Thoracic aorta (tissue), 2 donors: ENCODE measurements around the gene CELSR3. TPM values are rescaled to one million over a fixed set of nuclear protein-coding genes. Genes with fewer than 3 reads are reported as not detected.

Experiments
- ATAC-seq: fragments of 150-250 bp; one replicate; pipeline ENCODE4 v1.8.0; 2017; ENCODE audit warnings: low read depth; ENCODE audit not compliant: insufficient number of reproducible peaks, low FRiP score
- DNase-seq: peaks from one replicate; pipeline ENCODE4 v3.0.0-alpha.2; 2020; ENCODE audit warnings: low spot score
- H3K27ac ChIP-seq, 2 donors: fragments of 200-600 bp; sonication (generic); 1 replicate in 1 of 2; 2 replicates in 1 of 2; pipeline ENCODE4 v1.5.1; 2016; ENCODE audit warnings: mild to moderate bottlenecking in 2 of 2, moderate library complexity in 2 of 2
- H3K27me3 ChIP-seq: fragments of 200-600 bp; sonication (generic); replicated peaks from 2 replicates; pipeline ENCODE4 v1.6.0; 2016; ENCODE audit warnings: mild to moderate bottlenecking; ENCODE audit not compliant: insufficient read depth
- H3K36me3 ChIP-seq: fragments of 200-600 bp; sonication (generic); one replicate; pipeline ENCODE4 v1.5.1; 2016
- H3K4me1 ChIP-seq, 2 donors: fragments of 200-600 bp; sonication (generic); 1 replicate in 1 of 2; 2 replicates in 1 of 2; pipeline versions ENCODE4 v1.5.1 to v1.6.0; 2016; ENCODE audit warnings: low read depth in 2 of 2, mild to moderate bottlenecking in 1 of 2; ENCODE audit not compliant: control insufficient read depth in 1 of 2
- H3K4me3 ChIP-seq: fragments of 200-600 bp; sonication (generic); 2 replicates; pipeline ENCODE4 v1.5.1; 2016; ENCODE audit warnings: mild to moderate bottlenecking
- H3K9me3 ChIP-seq: fragments of 200-600 bp; sonication (generic); 2 replicates; pipeline ENCODE4 v1.5.1; 2016
- CTCF ChIP-seq: fragments of 200-600 bp; sonication (generic); IDR thresholded peaks from one replicate; pipeline ENCODE4 v1.5.1; 2019; ENCODE audit warnings: antibody characterized with exemption
- total RNA-seq, 2 donors: library from RNA; depleted of rRNA; stranded (reverse); fragments of >200 nt; gene quantifications; one replicate each; pipeline versions ENCODE4 v1.1.0 to v1.2.3, GENCODE V29; 2016

The CELSR3 gene
- total RNA-seq: 1 to 10 TPM; 1.3 to 3.0 TPM

GRCh38 chr3:48662753-48663488, at the start of gene CELSR3:
Gene CELSR3 (minus strand): TSS chr3:48662886. CDS start chr3:48662634, 252 bp downstream.
- H3K36me3 ChIP-seq: no peaks in the 10 kb centered on the region
- ATAC-seq (peak; percentile 30), DNase-seq (no peak)
- H3K27ac ChIP-seq: peak within 1 kb of the TSS; percentile 91 to 92
- TF ChIP-seq CTCF: no peak
- H3K9me3 ChIP-seq: no peaks in the 10 kb centered on the region
- no peaks in the 10 kb centered on the region for H3K27me3 ChIP-seq
- H3K4me1 ChIP-seq: peaks cover 4 to 21% of the 10 kb centered on the region in 2 donors
- peak within 1 kb of the TSS; percentile 82 for H3K4me3 ChIP-seq

GRCh38 chr3:48711727-48712126, 49.0 kb upstream of the CELSR3 start:
- TF ChIP-seq CTCF: no peak
- H3K9me3 ChIP-seq: no peaks in the 10 kb centered on the region
- H3K36me3 ChIP-seq: peaks cover 18% of the 10 kb centered on the region
- H3K27me3 ChIP-seq: no peaks in the 10 kb centered on the region
- no peak overlapping the region for H3K27ac ChIP-seq
- ATAC-seq: no peak
- peaks cover 25 to 58% of the 10 kb centered on the region in 2 donors for H3K4me1 ChIP-seq
- no peak overlapping the region for H3K4me3 ChIP-seq
- no peak for DNase-seq

- Histone ChIP-seq H3K36me3 (peaks cover 18% of the 10 kb centered on the region), H3K4me1 (peaks cover 17 to 42% of the 10 kb centered on the region in 2 donors), H3K9me3 (no peaks in the 10 kb centered on the region), H3K27me3 (no peaks in the 10 kb centered on the region), H3K4me3 (no peak overlapping the region), H3K27ac (peak overlapping the region in 1 of 2 donors; percentile 22)
- DNase-seq (no peak), ATAC-seq (no peak)
- TF ChIP-seq CTCF: no peak
These were observed 46.4 kb upstream of the CELSR3 start for GRCh38 chr3:48709051-48709461.

GRCh38 chr3:48708481-48708889, 45.8 kb upstream of the CELSR3 start:
- DNase-seq (no peak), ATAC-seq (no peak)
- Histone ChIP-seq H3K4me1 (peaks cover 20 to 42% of the 10 kb centered on the region in 2 donors), H3K36me3 (peaks cover 18% of the 10 kb centered on the region), H3K4me3 (no peak overlapping the region), H3K27me3 (no peaks in the 10 kb centered on the region), H3K9me3 (no peaks in the 10 kb centered on the region), H3K27ac (peak overlapping the region in 1 of 2 donors; percentile 22)
- no peak for TF ChIP-seq CTCF

- H3K4me3 ChIP-seq: no peak overlapping the region
These were observed 44.5 kb upstream of the CELSR3 start for GRCh38 chr3:48707157-48707556.

More at GRCh38 chr3:48707157-48707556, 44.5 kb upstream of the CELSR3 start:
- Histone ChIP-seq H3K9me3 (no peaks in the 10 kb centered on the region), H3K36me3 (peaks cover 18% of the 10 kb centered on the region), H3K4me1 (peaks cover 16 to 43% of the 10 kb centered on the region in 2 donors), H3K27ac (no peak overlapping the region), H3K27me3 (no peaks in the 10 kb centered on the region)
- ATAC-seq: no peak
- no peak for TF ChIP-seq CTCF
- DNase-seq: no peak
